GM19035 (cell line): Measurements from ENCODE around the gene NUDT17.
"Not testable (repeated sequence)": the region's sequence is repeated elsewhere in the genome, so short reads cannot be mapped to it uniquely, and the experiment has no call there.

Experiments
- ATAC-seq: cut with Tn5 transposase; IDR thresholded peaks from one replicate; pipeline ENCODE4 v1.9.1; 2021; ENCODE audit not compliant: unreplicated experiment

Gene NUDT17

GRCh38 chr1:145845514-145846161 is at the start of gene NUDT17:
NUDT17 (plus strand) TSS chr1:145845630; CDS start chr1:145845641, 11 bp downstream.
- peak; percentile 55 for ATAC-seq

- ATAC-seq = no peak
These were observed 48.7 kb upstream of the NUDT17 start for GRCh38 chr1:145796753-145797152.

- ATAC-seq = no peak
These were observed 45.6 kb upstream of the NUDT17 start for GRCh38 chr1:145799806-145800205.

DNA sequence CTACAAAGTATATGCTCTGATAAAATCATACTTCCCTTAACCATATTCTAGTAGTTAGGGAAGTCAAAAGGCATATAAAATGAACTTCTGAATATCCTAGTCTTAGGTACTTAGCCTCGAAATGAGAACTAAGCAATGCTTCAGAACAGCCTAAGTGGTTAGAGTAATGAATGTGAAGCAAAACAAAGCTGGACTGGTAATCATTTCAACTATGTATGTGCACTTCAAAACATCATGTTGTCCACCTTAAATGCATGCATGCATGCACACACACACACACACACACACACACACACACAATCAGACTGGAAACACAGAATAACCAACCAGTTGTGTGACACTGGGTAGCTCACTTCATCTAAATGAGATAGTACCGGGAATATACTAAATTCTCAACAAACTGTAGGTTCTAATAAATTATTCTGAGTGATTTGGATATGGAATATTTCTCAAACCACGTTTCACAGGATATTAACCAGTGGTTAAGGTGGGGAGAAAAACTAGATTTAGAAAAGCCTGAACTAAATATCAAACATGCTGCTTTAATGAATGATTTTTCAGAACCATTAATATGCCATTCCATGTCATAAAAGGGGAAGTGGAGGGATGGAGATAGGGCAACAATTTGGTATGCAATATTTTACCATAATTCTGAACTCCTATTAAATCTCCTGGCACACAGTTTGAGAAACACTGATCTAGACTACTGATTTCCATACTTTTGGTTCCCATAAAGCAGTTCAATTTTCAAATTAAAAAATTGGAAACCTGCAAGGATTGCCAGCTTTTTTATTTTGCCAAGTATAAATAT is 41.0 kb upstream of the NUDT17 start:
- no peak for ATAC-seq

DNA sequence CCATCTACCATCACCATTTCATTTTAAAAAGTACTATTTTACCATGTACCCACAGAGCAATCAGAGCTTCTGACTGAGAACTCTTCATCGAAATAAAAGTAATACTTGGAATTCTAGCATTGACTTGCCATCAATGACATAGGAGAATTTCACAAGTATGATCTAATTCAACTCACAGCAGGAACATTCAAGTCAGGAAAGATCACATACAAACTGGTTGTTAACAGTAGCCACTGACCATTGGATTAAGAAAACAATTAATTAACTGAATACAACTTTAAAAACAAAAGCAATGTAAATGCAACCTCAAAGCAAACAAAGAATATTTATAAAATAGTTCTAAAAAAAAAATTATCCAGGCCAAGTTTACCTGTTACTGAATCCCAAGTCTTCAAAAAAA is 40.4 kb upstream of the NUDT17 start:
- ATAC-seq = no peak

GRCh38 chr1:145806408-145806807 is 39.0 kb upstream of the NUDT17 start:
- no peak for ATAC-seq

- no peak for ATAC-seq
These were observed 38.6 kb upstream of the NUDT17 start for GRCh38 chr1:145806844-145807243.

DNA sequence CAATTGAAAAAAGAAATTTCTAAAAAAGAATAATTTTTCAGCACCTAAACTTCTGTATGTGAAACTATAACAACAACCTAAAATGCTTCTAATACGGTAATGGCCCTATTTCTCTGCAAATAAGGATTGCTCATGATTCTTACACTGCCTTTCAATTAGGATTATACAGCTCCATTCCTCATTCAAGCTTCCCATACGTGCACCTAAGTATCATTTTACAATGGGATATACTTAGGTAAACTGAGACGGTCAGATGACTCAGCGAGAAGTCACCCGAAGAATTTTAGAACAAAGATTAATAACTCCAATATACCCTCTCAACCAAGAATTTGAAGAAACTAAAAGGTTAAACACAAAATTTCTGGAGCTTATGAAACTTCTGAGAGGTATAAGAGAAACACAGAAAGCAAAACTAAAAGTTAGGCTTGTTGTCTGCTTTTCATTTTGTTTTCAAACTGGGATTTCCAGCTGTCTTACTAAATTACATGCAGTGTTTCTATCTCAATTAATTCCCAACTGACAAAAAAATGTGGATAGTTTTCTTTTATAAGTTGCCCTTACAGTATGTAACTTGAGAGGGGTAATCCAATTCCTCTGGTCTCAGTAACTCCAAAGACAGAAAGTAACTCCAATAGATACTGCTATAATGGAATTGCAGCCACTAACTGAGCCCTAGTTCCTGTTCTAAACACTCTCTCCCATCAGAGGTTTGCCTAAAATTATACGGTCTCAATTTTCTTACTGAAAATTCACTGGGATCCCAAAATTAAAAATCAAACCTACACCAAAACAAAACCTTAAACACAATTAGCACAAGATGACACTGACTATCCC is 32.2 kb upstream of the NUDT17 start:
- not testable (repeated sequence) for ATAC-seq

DNA sequence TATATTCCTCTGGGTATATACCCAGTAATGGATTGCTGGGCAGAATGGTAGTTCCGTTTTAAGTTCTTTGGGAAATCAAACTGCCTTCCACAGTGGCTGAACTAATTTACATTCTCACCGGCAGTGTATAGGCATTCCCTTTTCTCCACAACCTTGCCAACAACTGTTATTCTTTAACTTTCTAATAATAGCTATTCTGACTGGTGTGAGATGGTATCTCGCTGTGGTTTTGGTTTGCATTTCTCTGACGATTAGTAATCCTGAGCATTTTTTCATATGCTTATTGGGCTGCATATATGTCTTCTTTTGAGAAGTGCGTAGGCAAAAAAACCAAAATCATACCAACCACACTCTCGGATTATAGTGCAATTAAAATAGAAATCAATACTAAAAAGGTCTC is 27.3 kb upstream of the NUDT17 start:
- not testable (repeated sequence) for ATAC-seq

DNA sequence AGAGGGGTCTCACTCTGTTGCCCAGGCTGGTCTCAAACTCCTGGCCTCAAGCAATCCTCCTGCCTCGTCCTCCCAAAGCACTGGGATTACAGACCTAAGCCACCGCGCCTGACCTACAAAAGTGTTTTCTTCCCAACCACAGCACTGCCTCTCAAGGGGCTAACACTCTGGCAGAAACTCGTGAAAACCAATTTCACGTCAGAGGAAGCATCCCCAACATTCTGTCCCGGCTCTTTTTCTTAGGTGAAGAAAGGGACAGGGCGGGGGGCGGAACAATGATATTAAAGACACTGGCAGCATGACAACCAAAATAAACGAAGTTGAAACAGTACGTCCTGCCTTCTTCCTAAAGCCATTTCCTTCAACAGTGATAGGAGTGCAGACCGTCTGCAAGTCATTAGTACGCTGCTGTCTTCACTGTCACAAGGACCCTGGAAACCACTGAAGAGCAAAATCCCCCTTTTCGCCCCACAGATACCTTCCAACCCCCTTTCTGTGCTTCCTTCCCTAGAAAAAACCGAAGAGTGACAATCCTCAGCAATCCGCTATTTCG is 22.6 kb upstream of the NUDT17 start:
- ATAC-seq = not testable (repeated sequence)

DNA sequence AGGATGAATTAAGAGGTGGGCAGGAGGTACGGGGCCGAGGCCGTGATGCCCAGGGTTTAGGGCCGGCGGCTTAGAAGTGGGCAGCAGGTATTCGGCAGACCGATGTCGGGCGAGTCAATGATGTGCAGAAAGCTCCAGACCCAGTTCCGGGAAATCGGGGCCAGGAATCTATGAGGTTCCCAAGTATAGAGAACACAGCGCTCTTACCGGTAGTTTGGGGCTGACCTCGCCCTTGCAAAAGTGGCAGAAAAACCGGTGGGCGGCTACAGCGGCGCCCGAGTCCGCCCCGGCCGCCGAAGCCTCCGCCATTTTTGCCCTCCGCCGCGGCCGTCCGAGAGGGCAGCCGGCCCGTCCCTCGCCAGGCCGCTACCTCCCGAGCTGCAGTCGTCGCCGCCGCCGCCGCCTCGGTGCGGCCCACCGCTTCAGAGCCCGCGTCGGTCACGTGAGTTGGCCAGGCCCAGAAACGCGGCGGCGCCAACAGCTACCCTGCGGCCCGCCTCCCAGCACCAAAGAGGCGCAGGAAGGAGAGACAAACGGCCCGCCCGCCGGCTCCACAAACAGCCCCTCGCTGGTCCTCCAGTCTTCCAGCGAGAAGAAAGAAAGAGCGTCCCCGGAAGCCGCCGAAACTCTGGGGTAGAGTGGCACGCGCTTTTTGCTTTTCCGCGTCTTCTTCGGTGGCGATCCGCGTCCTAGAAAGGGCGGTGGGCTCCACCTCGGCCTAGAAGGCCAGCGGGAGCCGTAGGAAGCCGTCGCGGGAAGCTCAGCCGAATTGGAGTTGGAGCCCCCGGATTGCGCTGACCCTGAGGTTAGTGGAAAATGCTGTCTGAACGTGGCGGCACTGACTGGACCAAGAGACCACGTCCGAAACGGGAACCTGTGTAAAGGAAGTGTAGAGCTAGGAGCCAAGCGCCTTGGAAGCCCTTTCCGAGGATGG is 21.6 kb upstream of the NUDT17 start, which contains the start of the genes POLR3C and RNF115:
TSS of gene POLR3C (plus strand) at position 636 of the 934 bp plus-strand sequence. CDS start 1,577 bp downstream, outside the sequence.
TSS of gene RNF115 (minus strand) at position 531 of the 934 bp plus-strand sequence. CDS start at position 309, 222 bp downstream.
- peak; percentile 84 for ATAC-seq

- ATAC-seq = no peak
These were observed 21.0 kb upstream of the NUDT17 start for GRCh38 chr1:145824499-145824842.

GRCh38 chr1:145826030-145826429 is 19.4 kb upstream of the NUDT17 start:
- no peak for ATAC-seq

- no peak for ATAC-seq
These were observed 17.5 kb upstream of the NUDT17 start for GRCh38 chr1:145827966-145828365.

DNA sequence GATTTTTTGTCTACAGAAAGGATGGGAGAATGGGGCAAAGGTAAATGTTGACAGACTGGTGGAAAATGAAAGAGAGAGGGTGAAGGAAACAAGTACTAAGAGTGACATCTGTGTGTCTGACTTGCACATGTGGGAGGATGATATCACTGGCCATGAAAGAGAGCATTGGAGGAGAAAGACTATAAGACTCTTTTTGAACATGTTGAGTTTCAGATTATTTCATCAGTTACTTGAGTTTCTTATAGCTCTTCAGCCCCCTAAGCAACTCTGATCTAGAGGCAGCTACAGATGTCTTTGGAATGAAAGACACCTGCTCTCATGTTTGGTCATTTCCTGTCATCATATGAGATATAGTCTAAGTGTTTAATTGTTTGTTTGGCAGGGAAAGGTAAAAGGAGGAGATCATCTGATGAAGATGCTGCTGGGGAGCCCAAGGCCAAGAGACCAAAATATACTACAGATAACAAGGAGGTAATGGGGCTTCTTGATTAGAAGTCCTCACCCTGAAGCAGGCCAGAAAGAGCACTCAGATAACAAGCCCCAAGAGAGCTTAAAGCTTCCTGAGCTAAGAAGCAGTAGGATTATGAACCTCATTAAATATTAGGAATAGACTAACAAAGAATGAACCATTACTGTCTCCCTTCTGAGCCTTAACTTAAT is 16.9 kb upstream of the NUDT17 start:
- ATAC-seq = no peak

DNA sequence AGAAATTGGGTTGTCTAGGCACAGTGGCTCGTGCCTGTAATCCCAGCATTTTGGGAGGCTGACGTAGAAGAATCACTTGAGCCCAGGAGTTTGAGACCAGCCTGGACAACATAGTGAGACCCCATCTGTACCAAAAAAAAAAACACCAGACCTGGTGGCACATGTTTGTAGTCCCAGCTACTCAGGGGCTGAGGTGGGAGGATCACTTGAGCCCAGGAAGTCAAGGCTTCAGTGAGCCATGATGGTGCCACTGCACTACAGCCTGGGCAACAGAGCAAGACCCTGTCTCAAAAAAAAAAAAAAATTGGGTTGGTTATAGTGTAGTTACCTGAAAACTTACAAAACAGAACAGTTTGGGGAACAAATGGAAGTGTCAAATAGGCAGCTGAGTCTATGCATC is 14.6 kb upstream of the NUDT17 start:
- ATAC-seq = not testable (repeated sequence)

DNA sequence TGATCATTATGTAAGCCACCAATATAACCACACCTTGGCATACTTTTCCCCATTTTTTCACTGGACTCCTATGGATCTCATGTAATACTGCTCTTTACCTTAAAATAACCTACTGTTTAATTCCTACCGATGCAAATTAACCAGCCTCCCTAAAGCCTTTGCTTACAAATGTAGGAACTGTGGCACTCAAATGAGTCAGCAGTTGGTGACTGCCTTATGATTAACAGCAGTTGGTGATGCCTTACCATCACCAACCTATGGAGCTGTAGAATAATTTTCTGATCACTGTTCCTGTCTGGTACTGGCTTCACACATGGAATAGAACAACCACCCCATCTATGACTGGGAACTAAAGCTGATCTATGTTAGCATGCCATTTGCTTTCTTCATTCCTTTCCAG is 7.8 kb upstream of the NUDT17 start:
- ATAC-seq = no peak

GRCh38 chr1:145843031-145843430 is 2.4 kb upstream of the NUDT17 start:
- no peak for ATAC-seq

DNA sequence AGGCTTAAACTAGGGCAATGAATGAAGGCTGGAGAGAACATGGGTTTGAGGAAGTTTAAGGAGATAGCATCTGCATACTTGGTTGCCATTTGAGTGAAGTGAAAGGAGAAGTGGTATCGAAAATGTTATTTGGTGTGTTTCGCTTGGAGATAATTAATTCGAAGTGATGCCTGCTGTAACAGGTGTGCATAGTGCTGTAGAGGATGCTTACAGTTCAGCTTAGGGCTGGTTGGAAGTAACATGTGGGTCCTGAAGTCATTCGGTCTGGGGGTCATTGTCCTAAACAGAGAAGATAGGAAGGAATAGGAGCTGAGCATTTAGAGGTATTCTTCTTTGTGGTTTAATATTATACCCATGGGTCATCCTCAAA is 301 bp upstream of the NUDT17 start:
- ATAC-seq = peak; percentile 49
